ENCODE data around the gene LOXL4. TPM values are rescaled to one million over a fixed set of nuclear protein-coding genes. Genes with fewer than 3 reads are reported as not detected.

Gene LOXL4
- 1.8 TPM for total RNA-seq (ENCODE audit: unreplicated experiment)
- long read RNA-seq, partial matches to known transcripts = 0 of 1 reads
- long read RNA-seq, other reads (novel, unspliced or antisense) = 1 of 1 reads

DNA sequence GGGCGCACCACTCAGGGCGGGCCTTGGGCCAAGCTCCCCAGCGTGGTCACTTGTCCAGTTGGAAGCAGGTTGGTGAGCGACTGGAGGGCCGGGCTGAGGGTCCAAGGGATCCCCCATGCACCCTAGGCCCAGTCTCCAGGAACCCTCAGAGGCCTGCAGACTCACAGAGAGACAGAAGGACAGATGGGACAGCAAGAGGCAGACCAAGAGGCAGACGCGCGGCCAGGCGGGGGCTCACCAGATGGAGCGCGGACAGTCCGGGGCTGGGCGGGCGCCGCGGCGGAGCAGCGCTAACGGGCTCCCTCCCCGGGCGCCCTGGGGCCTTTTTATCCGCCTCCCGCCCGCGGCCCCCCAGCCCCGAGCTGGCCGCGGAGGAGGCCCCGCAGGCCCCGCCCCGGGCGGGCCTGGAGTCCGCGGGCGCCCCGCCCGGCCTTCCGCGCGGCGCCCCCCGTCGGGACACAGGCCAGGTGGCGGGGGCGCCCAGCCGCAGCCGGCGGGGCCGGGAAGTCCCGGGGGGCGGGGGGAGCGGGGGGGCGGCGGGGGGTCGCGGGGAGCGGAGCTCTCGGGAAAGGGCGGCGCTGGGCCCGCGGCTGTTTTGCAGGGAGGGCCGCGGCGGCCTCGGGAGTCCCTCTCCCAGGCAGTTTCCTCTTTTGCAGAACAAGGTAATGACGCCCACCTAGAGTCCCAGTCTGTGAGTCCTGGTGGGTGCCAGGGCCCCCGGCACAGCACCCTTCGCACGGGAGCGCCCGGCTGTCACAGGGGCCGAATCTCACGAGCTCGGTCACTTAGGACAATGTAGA is at the start of gene LOXL4:
Gene LOXL4, minus strand, starts transcription at position 301 of the 800 bp plus-strand sequence. CDS start 5,175 bp downstream, outside the sequence.
- Mint-ChIP-seq H3K9me3 (ENCODE audit: unreplicated experiment) (no peaks in the 10 kb centered on the region), H3K36me3 (ENCODE audit: low read depth, unreplicated experiment) (peaks cover 6% of the 10 kb centered on the region), H3K4me1 (ENCODE audit: unreplicated experiment) (peaks cover 24% of the 10 kb centered on the region), H3K4me3 (ENCODE audit: unreplicated experiment) (peak within 1 kb of the TSS; percentile 87), H3K27me3 (ENCODE audit: unreplicated experiment) (peaks cover 13% of the 10 kb centered on the region), H3K27ac (ENCODE audit: unreplicated experiment) (no peak within 1 kb of the TSS)
- TF ChIP-seq CTCF (IDR thresholded peaks at IDR 0.05; ENCODE audit: unreplicated experiment) = no peak
- no peak for DNase-seq (ENCODE audit: low spot score)

- Mint-ChIP-seq H3K4me1 (ENCODE audit: unreplicated experiment) (peaks cover 9% of the 10 kb centered on the region), H3K27me3 (ENCODE audit: unreplicated experiment) (peaks cover 4% of the 10 kb centered on the region), H3K9me3 (ENCODE audit: unreplicated experiment) (no peaks in the 10 kb centered on the region), H3K4me3 (ENCODE audit: unreplicated experiment) (no peak overlapping the region), H3K36me3 (ENCODE audit: low read depth, unreplicated experiment) (no peaks in the 10 kb centered on the region), H3K27ac (ENCODE audit: unreplicated experiment) (peak overlapping the region; percentile 32)
- no peak for DNase-seq (ENCODE audit: low spot score)
- TF ChIP-seq CTCF (IDR thresholded peaks at IDR 0.05; ENCODE audit: unreplicated experiment) = no peak
These were observed 48.7 kb upstream of the LOXL4 start for GRCh38 chr10:98316661-98317060.

- Mint-ChIP-seq H3K4me3 (ENCODE audit: unreplicated experiment) (no peak overlapping the region), H3K27me3 (ENCODE audit: unreplicated experiment) (peaks cover 4% of the 10 kb centered on the region), H3K4me1 (ENCODE audit: unreplicated experiment) (peaks cover 9% of the 10 kb centered on the region), H3K36me3 (ENCODE audit: low read depth, unreplicated experiment) (no peaks in the 10 kb centered on the region), H3K9me3 (ENCODE audit: unreplicated experiment) (no peaks in the 10 kb centered on the region), H3K27ac (ENCODE audit: unreplicated experiment) (no peak overlapping the region)
- DNase-seq (ENCODE audit: low spot score) = no peak
- no peak for TF ChIP-seq CTCF (IDR thresholded peaks at IDR 0.05; ENCODE audit: unreplicated experiment)
These were observed 48.2 kb upstream of the LOXL4 start for GRCh38 chr10:98316170-98316569.

GRCh38 chr10:98314532-98315284 is 46.7 kb upstream of the LOXL4 start:
- H3K4me1 Mint-ChIP-seq (ENCODE audit: unreplicated experiment) = peaks cover 9% of the 10 kb centered on the region
- H3K36me3 Mint-ChIP-seq (ENCODE audit: low read depth, unreplicated experiment) = no peaks in the 10 kb centered on the region
- H3K9me3 Mint-ChIP-seq (ENCODE audit: unreplicated experiment) = no peaks in the 10 kb centered on the region
- no peak overlapping the region for H3K4me3 Mint-ChIP-seq (ENCODE audit: unreplicated experiment)
- peaks cover 2% of the 10 kb centered on the region for H3K27me3 Mint-ChIP-seq (ENCODE audit: unreplicated experiment)
- no peak for DNase-seq (ENCODE audit: low spot score)
- H3K27ac Mint-ChIP-seq (ENCODE audit: unreplicated experiment) = no peak overlapping the region
- TF ChIP-seq CTCF (IDR thresholded peaks at IDR 0.05; ENCODE audit: unreplicated experiment) = no peak

Measured in endothelial cell (in vitro differentiated cells).